B cell (primary cell): Measurements from ENCODE around the gene DGCR6L.

Experiments
- CTCF ChIP-seq: fragments of 200-600 bp; IDR thresholded peaks from one replicate; pipeline ENCODE4 v1.8.0; 2022; ENCODE audit warnings: antibody characterized with exemption, mild to moderate bottlenecking
- EZH2 ChIP-seq: IDR thresholded peaks from 2 replicates; pipeline ENCODE4 v1.6.1; 2012; ENCODE audit warnings: borderline replicate concordance, low read depth, mild to moderate bottlenecking, moderate library complexity, low read length; ENCODE audit not compliant: insufficient read depth, poor library complexity, severe bottlenecking

GRCh38 chr22:20264614-20265452, 55.0 kb downstream of the DGCR6L start:
- no peak for TF ChIP-seq CTCF
- no peak for TF ChIP-seq EZH2
